SU-DHL-6 (cell line): ENCODE measurements around the gene HOXD9.

Experiments
- H2AFZ ChIP-seq: fragments of 200-600 bp; sonication (generic); 2 replicates; pipeline ENCODE4 v1.6.1; 2014; ENCODE audit warnings: low read depth, mild to moderate bottlenecking, moderate library complexity, mixed read lengths, antibody characterized with exemption, low read length; ENCODE audit not compliant: severe bottlenecking
- H3F3A ChIP-seq: fragments of 200-600 bp; shearing (Covaris generic); 2 replicates; pipeline ENCODE4 v1.6.0; 2016; ENCODE audit warnings: antibody characterized with exemption, mild to moderate bottlenecking; ENCODE audit not compliant: insufficient read depth
- H3K27ac ChIP-seq: fragments of 200-600 bp; sonication (generic); 2 replicates; pipeline ENCODE4 v1.5.1; 2016; ENCODE audit warnings: low read depth, mild to moderate bottlenecking, low read length, moderate library complexity, mixed read lengths
- H3K27me3 ChIP-seq: fragments of 200-600 bp; sonication (generic), shearing (Covaris generic); 2 replicates; pipeline ENCODE4 v1.6.0; 2014; ENCODE audit warnings: mild to moderate bottlenecking, low read length
- H3K36me3 ChIP-seq: fragments of 200-600 bp; sonication (generic); 2 replicates; pipeline ENCODE4 v1.6.1; 2014; ENCODE audit warnings: mild to moderate bottlenecking, low read length, mixed read lengths
- H3K4me2 ChIP-seq: fragments of 300-600, 200-600 bp; shearing (Covaris generic), sonication (generic); 2 replicates; pipeline ENCODE4 v1.6.0; 2014; ENCODE audit warnings: low read length, low read depth, mild to moderate bottlenecking; ENCODE audit not compliant: poor library complexity, severe bottlenecking
- H3K4me3 ChIP-seq: fragments of 200-600 bp; sonication (generic); 2 replicates; pipeline ENCODE4 v1.5.1; 2014; ENCODE audit warnings: antibody characterized with exemption, low read length, mild to moderate bottlenecking, mixed read lengths; ENCODE audit not compliant: insufficient read depth, poor library complexity, severe bottlenecking
- H3K79me2 ChIP-seq: fragments of 200-600 bp; sonication (generic); 2 replicates; pipeline ENCODE4 v1.6.1; 2014; ENCODE audit warnings: mild to moderate bottlenecking, low read length, moderate library complexity; ENCODE audit not compliant: insufficient read depth
- H3K9ac ChIP-seq: fragments of 200-600 bp; sonication (generic); 2 replicates; pipeline ENCODE4 v1.7.0; 2014; ENCODE audit warnings: mild to moderate bottlenecking, low read length
- H3K9me2 ChIP-seq: fragments of 200-600 bp; sonication (generic); replicated peaks from 2 replicates; pipeline ENCODE4 v1.6.1; 2014; ENCODE audit warnings: low read length; ENCODE audit not compliant: insufficient read depth
- H3K9me3 ChIP-seq: fragments of 200-600 bp; sonication (generic); 2 replicates; pipeline ENCODE4 v1.6.1; 2014; ENCODE audit warnings: low read length, mixed read lengths; ENCODE audit not compliant: insufficient read depth
- H4K20me1 ChIP-seq: fragments of 200-600 bp; sonication (generic); 2 replicates; pipeline ENCODE4 v1.6.1; 2014; ENCODE audit warnings: low read depth, mild to moderate bottlenecking, antibody characterized with exemption, low read length, moderate library complexity, mixed read lengths
- CTCF ChIP-seq: fragments of 200-600 bp; sonication (generic); IDR thresholded peaks from one replicate; pipeline ENCODE4 v1.5.1; 2017; ENCODE audit warnings: antibody characterized with exemption, mild to moderate bottlenecking, low read length, moderate library complexity; ENCODE audit not compliant: insufficient read depth, poor library complexity, severe bottlenecking
- EZH2phosphoT487 ChIP-seq: fragments of 200-600 bp; sonication (generic), shearing (Covaris generic); conservative IDR thresholded peaks from 2 replicates; pipeline ENCODE4 v1.6.1; 2018; ENCODE audit warnings: mild to moderate bottlenecking, antibody characterized with exemption, low read length, moderate library complexity, mixed read lengths

The HOXD9 gene

GRCh38 chr2:176082525-176082823 lies 40.0 kb upstream of the HOXD9 start:
- H3K9me3 ChIP-seq, result no peaks in the 10 kb centered on the region
- H3K4me3 ChIP-seq, result no peak overlapping the region
- H3K9me2 ChIP-seq, result no peaks in the 10 kb centered on the region
- H3K4me2 ChIP-seq, result no peak overlapping the region
- no peak overlapping the region for H3K27ac ChIP-seq
- H3K36me3 ChIP-seq, result no peaks in the 10 kb centered on the region
- H4K20me1 ChIP-seq, result no peaks in the 10 kb centered on the region
- TF ChIP-seq EZH2phosphoT487, result no peak
- TF ChIP-seq CTCF, result no peak
- H2AFZ ChIP-seq, result no peak overlapping the region
- no peaks in the 10 kb centered on the region for H3K27me3 ChIP-seq
- no peaks in the 10 kb centered on the region for H3F3A ChIP-seq
- H3K79me2 ChIP-seq, result no peaks in the 10 kb centered on the region
- no peak overlapping the region for H3K9ac ChIP-seq

GRCh38 chr2:176082824-176083751 lies 39.4 kb upstream of the HOXD9 start:
- Histone ChIP-seq H4K20me1 (no peaks in the 10 kb centered on the region), H3K9ac (no peak overlapping the region), H3K4me2 (no peak overlapping the region), H3K79me2 (no peaks in the 10 kb centered on the region), H3K27me3 (no peaks in the 10 kb centered on the region), H3K9me2 (no peaks in the 10 kb centered on the region), H3K36me3 (no peaks in the 10 kb centered on the region), H3K27ac (no peak overlapping the region), H3F3A (no peaks in the 10 kb centered on the region), H2AFZ (no peak overlapping the region), H3K9me3 (no peaks in the 10 kb centered on the region), H3K4me3 (no peak overlapping the region)
- TF ChIP-seq CTCF (no peak), EZH2phosphoT487 (no peak)

GRCh38 chr2:176083796-176084261 lies 38.7 kb upstream of the HOXD9 start, which contains the start of gene EVX2:
Gene EVX2 (minus strand): TSS chr2:176083962. CDS start chr2:176083776, 186 bp downstream.
- H4K20me1 ChIP-seq, result no peaks in the 10 kb centered on the region
- no peak for TF ChIP-seq CTCF
- no peak for TF ChIP-seq EZH2phosphoT487
- H3F3A ChIP-seq, result no peaks in the 10 kb centered on the region
- H3K9ac ChIP-seq, result no peak within 1 kb of the TSS
- no peaks in the 10 kb centered on the region for H3K27me3 ChIP-seq
- no peak within 1 kb of the TSS for H3K4me3 ChIP-seq
- no peak within 1 kb of the TSS for H3K27ac ChIP-seq
- no peaks in the 10 kb centered on the region for H3K79me2 ChIP-seq
- H3K36me3 ChIP-seq, result no peaks in the 10 kb centered on the region
- no peak within 1 kb of the TSS for H3K4me2 ChIP-seq
- no peaks in the 10 kb centered on the region for H3K9me2 ChIP-seq
- no peak within 1 kb of the TSS for H2AFZ ChIP-seq
- H3K9me3 ChIP-seq, result no peaks in the 10 kb centered on the region
